IMR-90 (cell line): ENCODE data around the gene CRYM. TPM values are rescaled to one million over a fixed set of nuclear protein-coding genes. Genes with fewer than 3 reads are reported as not detected.

Source experiments
- ATAC-seq: fragments of 200-7000 bp; cut with Tn5 transposase; 2 replicates; pipeline ENCODE4 v1.9.1; 2020; ENCODE audit warnings: low read depth, mild to moderate bottlenecking, moderate library complexity
- BruUV-seq: library from RNA; stranded (reverse); fragments of 400-500 nt; replicated peaks from 2 replicates; lab custom pipeline; 2021; lab: Mats Ljungman, UMichigan
- CTCF ChIA-PET: fragments of 300-600 bp; formaldehyde crosslinking; extraction: SDS; loops from one replicate; lab custom pipeline; 2021; ENCODE audit warnings: antibody characterized with exemption; lab: Yijun Ruan, JAX
- POLR2A ChIA-PET: fragments of 300-600 bp; sonication (Branson Sonifier 250); formaldehyde crosslinking; loops from one replicate; lab custom pipeline; 2022; ENCODE audit warnings: antibody characterized with exemption; ENCODE audit not compliant: unreplicated experiment; lab: Charles Lee
- DNase-seq: peaks from one replicate; pipeline ENCODE4 v3.0.0; 2013
- H2AFZ ChIP-seq: replicated peaks from 2 replicates; pipeline ENCODE3; 2013; ENCODE audit warnings: low read length, mild to moderate bottlenecking; ENCODE audit not compliant: poor library complexity
- H2AK5ac ChIP-seq: 2 replicates; pipeline ENCODE4 v1.6.1; 2013; ENCODE audit warnings: low read depth, low read length, inconsistent platforms
- H2AK9ac ChIP-seq: replicated peaks from 2 replicates; pipeline ENCODE3; 2013; ENCODE audit warnings: mild to moderate bottlenecking, low read depth, low read length, moderate library complexity; ENCODE audit not compliant: poor library complexity
- H2BK120ac ChIP-seq: 2 replicates; pipeline ENCODE4 v1.6.1; 2013; ENCODE audit warnings: low read depth, low read length, inconsistent platforms
- H2BK15ac ChIP-seq: 3 replicates; pipeline ENCODE4 v1.6.1; 2013; ENCODE audit warnings: low read depth, low read length, inconsistent platforms
- H2BK20ac ChIP-seq: 2 replicates; pipeline ENCODE4 v1.6.1; 2013; ENCODE audit warnings: low read depth, mild to moderate bottlenecking, inconsistent platforms, low read length, moderate library complexity
- H2BK5ac ChIP-seq: 2 replicates; pipeline ENCODE4 v1.6.1; 2013; ENCODE audit warnings: mild to moderate bottlenecking, low read depth, low read length, inconsistent platforms; ENCODE audit not compliant: poor library complexity, severe bottlenecking
- H3K14ac ChIP-seq: replicated peaks from 2 replicates; pipeline ENCODE4 v1.6.1; 2013; ENCODE audit warnings: low read depth, low read length, inconsistent platforms
- H3K18ac ChIP-seq: 2 replicates; pipeline ENCODE4 v1.6.1; 2013; ENCODE audit warnings: low read depth, low read length, control low read depth
- H3K23ac ChIP-seq: 2 replicates; pipeline ENCODE4 v1.6.1; 2013; ENCODE audit warnings: low read depth, low read length, inconsistent platforms
- H3K27ac ChIP-seq: 2 replicates; pipeline ENCODE4 v1.5.1; 2013; ENCODE audit warnings: mild to moderate bottlenecking, control low read depth, low read length; ENCODE audit not compliant: insufficient read depth
- H3K27me3 ChIP-seq: 2 replicates; pipeline ENCODE4 v1.6.1; 2013; ENCODE audit warnings: low read length; ENCODE audit not compliant: control insufficient read depth, insufficient read depth
- H3K36me3 ChIP-seq: 2 replicates; pipeline ENCODE4 v1.6.1; 2013; ENCODE audit warnings: low read length, mixed read lengths; ENCODE audit not compliant: control insufficient read depth, insufficient read depth
- H3K4ac ChIP-seq: 2 replicates; pipeline ENCODE4 v1.6.1; 2013; ENCODE audit warnings: low read depth, low read length, inconsistent platforms
- H3K4me1 ChIP-seq: 2 replicates; pipeline ENCODE4 v1.6.1; 2013; ENCODE audit warnings: low read length, mixed read lengths; ENCODE audit not compliant: control insufficient read depth, insufficient read depth
- H3K4me2 ChIP-seq: 2 replicates; pipeline ENCODE4 v1.6.1; 2013; ENCODE audit warnings: low read depth, mild to moderate bottlenecking, control low read depth, low read length, moderate library complexity
- H3K4me3 ChIP-seq: 2 replicates; pipeline ENCODE4 v1.5.1; 2013; ENCODE audit warnings: low read depth, mild to moderate bottlenecking, control low read depth, low read length, moderate library complexity; ENCODE audit not compliant: insufficient read depth
- H3K56ac ChIP-seq: 2 replicates; pipeline ENCODE4 v1.6.1; 2013; ENCODE audit warnings: low read length, inconsistent platforms; ENCODE audit not compliant: insufficient read depth; ENCODE audit errors: extremely low read depth
- H3K79me1 ChIP-seq, 2 experiments: 2 replicates each; pipeline ENCODE4 v1.6.1; 2013; ENCODE audit warnings: low read length in 2 of 2, inconsistent platforms in 1 of 2, low read depth in 1 of 2
- H3K9ac ChIP-seq: 2 replicates; pipeline ENCODE4 v1.6.1; 2013; ENCODE audit warnings: low read depth, low read length, control low read depth
- H3K9me1 ChIP-seq: 2 replicates; pipeline ENCODE4 v1.6.1; 2013; ENCODE audit warnings: low read length, inconsistent platforms; ENCODE audit not compliant: insufficient read depth
- H3K9me3 ChIP-seq: 2 replicates; pipeline ENCODE4 v1.6.1; 2013; ENCODE audit warnings: low read length; ENCODE audit not compliant: control insufficient read depth, insufficient read depth
- H4K20me1 ChIP-seq: 2 replicates; pipeline ENCODE4 v1.6.1; 2013; ENCODE audit warnings: low read length, inconsistent platforms; ENCODE audit not compliant: insufficient read depth
- H4K5ac ChIP-seq: 2 replicates; pipeline ENCODE4 v1.6.1; 2013; ENCODE audit warnings: mild to moderate bottlenecking, low read depth, low read length, control low read depth
- H4K8ac ChIP-seq, 2 experiments: 2 replicates each; pipeline ENCODE4 v1.6.1; 2013; ENCODE audit warnings: low read depth in 2 of 2, low read length in 2 of 2, control low read depth in 1 of 2, inconsistent platforms in 1 of 2
- H4K91ac ChIP-seq: 2 replicates; pipeline ENCODE4 v1.6.1; 2013; ENCODE audit warnings: low read depth, low read length, inconsistent platforms; ENCODE audit not compliant: insufficient read depth
- SMC3 ChIP-seq: fragments of 150-350 bp; IDR thresholded peaks from 2 replicates; pipeline ENCODE4 v1.6.1; 2016; ENCODE audit warnings: low read depth, mild to moderate bottlenecking, antibody characterized with exemption, low read length, moderate library complexity
- WGBS, 2 experiments: methylation state at CpG; one replicate each; pipeline versions ENCODE4 v1.1.5 to v1.1.7; 2013; ENCODE audit warnings: missing lambda C conversion rate in 2 of 2; ENCODE audit not compliant: insufficient read length in 1 of 2; ENCODE audit errors: extremely low coverage in 2 of 2; 5-methylcytosine and 5-hydroxymethylcytosine counted together
- dilution Hi-C: fragments of 300-500 bp; cut with HindIII; formaldehyde crosslinking; loops from one replicate; pipeline ENCODE4 v1.14.3; 2018; ENCODE audit warnings: low sequenced_read_pairs; ENCODE audit not compliant: unreplicated experiment
- in situ Hi-C: fragments of 300-500 bp; cut with MboI; formaldehyde crosslinking; loops from 3 replicates; pipeline ENCODE4 v1.14.3; 2019; ENCODE audit warnings: low sequenced_read_pairs, inconsistent platforms, mixed read lengths
- intact Hi-C: fragments of 100-400 bp; cut with micrococcal nuclease; formaldehyde crosslinking; loops from 2 replicates; pipeline ENCODE4 v1.10.0; 2022
- polyA plus RNA-seq, 3 experiments: library from polyadenylated mRNA; depleted of rRNA; stranded (reverse); fragments of >200 nt; gene quantifications; 2 replicates each; pipeline ENCODE4 v1.2.3, GENCODE V29; 2012; ENCODE audit warnings: low replicate concordance in 1 of 3
- total RNA-seq: library from RNA; depleted of rRNA; stranded (reverse); fragments of >200 nt; gene quantifications from 2 replicates; pipeline ENCODE4 v1.2.3, GENCODE V29; 2012

Gene CRYM
- total and polyA plus RNA-seq, 2 of the 4 experiments (the other 2 are of a cell fraction) = not detected

DNA sequence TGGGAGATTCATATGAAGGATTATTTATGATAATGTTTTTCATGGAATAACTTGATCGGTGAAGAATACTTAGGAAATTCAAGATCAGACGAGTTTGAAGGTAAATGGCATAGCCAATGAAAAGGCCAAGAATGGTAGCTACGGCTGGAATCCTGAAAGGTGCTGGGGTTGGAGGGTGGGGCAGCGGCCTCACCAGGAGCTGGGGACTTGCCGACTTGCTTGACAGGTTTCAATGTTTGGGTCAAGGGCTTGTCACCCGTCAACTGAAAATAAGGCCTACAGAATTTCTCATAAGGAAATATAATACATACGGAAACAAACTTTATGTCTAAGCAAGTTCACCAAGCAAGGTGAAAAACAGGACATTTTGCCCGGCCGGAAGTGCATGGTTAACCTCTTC lies 9.9 kb downstream of the CRYM start:
- ChIA-PET POLR2A (no interaction called here), CTCF (interaction anchor here (0.9 kb wide), 1 partner anchor 91 kb away, joined by 4 read pairs; no protein-coding TSS in a partner anchor)
- Histone ChIP-seq H3K27ac (no peak overlapping the region), H2AK5ac (no peak overlapping the region), H2BK20ac (no peak overlapping the region), H3K27me3 (peaks cover 12% of the 10 kb centered on the region), H2AFZ (no peak overlapping the region), H3K14ac (no peak overlapping the region), H2BK15ac (no peak overlapping the region), H3K4ac (no peak overlapping the region), H2BK5ac (no peak overlapping the region), H3K79me1 (no peaks in the 10 kb centered on the region), H4K20me1 (no peaks in the 10 kb centered on the region), H3K4me2 (no peak overlapping the region), H3K18ac (no peak overlapping the region), H3K9me3 (no peaks in the 10 kb centered on the region), H4K5ac (no peak overlapping the region), H3K56ac (no peak overlapping the region), H3K4me1 (no peaks in the 10 kb centered on the region; the same call in 1 of the 2 replicates), H3K9me1 (no peaks in the 10 kb centered on the region), H4K91ac (no peak overlapping the region), H4K8ac (no peak overlapping the region), H3K23ac (no peak overlapping the region), H2AK9ac (no peak overlapping the region), H3K4me3 (no peak overlapping the region), H3K36me3 (no peaks in the 10 kb centered on the region), H3K9ac (no peak overlapping the region), H2BK120ac (no peak overlapping the region)
- dilution Hi-C loops (no loop called here), intact Hi-C loops (no loop called here), in situ Hi-C loops (no loop called here)
- TF ChIP-seq SMC3 = no peak
- 79% methylated on average over 2 of the region's 9 CpGs; no CpG with 5 or more reads in 1 of the 2 experiments for WGBS, 2 experiments
- no TSS peak for BruUV-seq
- no peak for DNase-seq
- no peak for ATAC-seq
